Testis (tissue), 2 donors: Measurements from ENCODE around the gene KLHL29.

Experiments
- CTCF ChIP-seq, 3 experiments: fragments of 450-650 bp in 2 of 3; fragments of 200-600 bp in 1 of 3; sonication (generic) in 1 of 3; IDR thresholded peaks; one replicate each; pipeline ENCODE4 v1.5.1; 2016 to 2019; ENCODE audit warnings: antibody characterized with exemption in 3 of 3, mild to moderate bottlenecking in 2 of 3, moderate library complexity in 1 of 3
- POLR2A ChIP-seq: fragments of 450-650 bp; IDR thresholded peaks from one replicate; pipeline ENCODE4 v1.6.1; 2017; ENCODE audit warnings: antibody characterized with exemption, mild to moderate bottlenecking, moderate library complexity

- no peak for TF ChIP-seq CTCF (IDR thresholded peaks at IDR 0.05)
- TF ChIP-seq POLR2A = no peak
These were observed 171.0 kb downstream of the KLHL29 start for GRCh38 chr2:23555944-23556343.
